A549 (cell line): ENCODE results near the gene ACTR5. TPM values are rescaled to one million over a fixed set of nuclear protein-coding genes. Genes with fewer than 3 reads are reported as not detected.

Source experiments
- ATAC-seq, 2 experiments: fragments of 200-7000 bp in 1 of 2; fragments of >200 bp in 1 of 2; cut with Nextera tagmentation in 1 of 2; cut with Tn5 transposase in 1 of 2; 3 replicates each; pipeline versions ENCODE4 v1.8.0 to v1.9.1; 2018 to 2020; ENCODE audit warnings: mild to moderate bottlenecking in 1 of 2, moderate library complexity in 1 of 2
- CTCF ChIA-PET: fragments of 300-600 bp; sonication (Branson Sonifier 250); formaldehyde crosslinking; extraction: SDS; loops from one replicate; lab custom pipeline; 2021; ENCODE audit warnings: antibody characterized with exemption, inconsistent platforms; lab: Yijun Ruan, JAX
- POLR2A ChIA-PET: fragments of 350-600 bp; formaldehyde crosslinking; extraction: SDS; loops from one replicate; lab custom pipeline; 2021; ENCODE audit warnings: antibody characterized with exemption, inconsistent platforms; lab: Yijun Ruan, JAX
- DNase-seq, 2 experiments: peaks; one replicate each; pipeline versions ENCODE4 v3.0.0 to v3.0.0-alpha.2; 2011 to 2016; ENCODE audit warnings: low read depth in 1 of 2, low spot score in 1 of 2
- FAIRE-seq: peaks from 2 replicates; lab custom pipeline; 2011; peaks lifted over from hg19 to GRCh38; lab: Jason Lieb, UNC
- H3K27ac ChIP-seq, 2 experiments: fragments of >200 bp; sonication (Bioruptor Twin); formaldehyde crosslinking; 3 replicates each; pipeline ENCODE4 v1.5.1; 2016 to 2017
- H3K4me1 ChIP-seq: fragments of >200 bp; sonication (Bioruptor Twin); formaldehyde crosslinking; 3 replicates; pipeline ENCODE4 v1.6.1; 2016
- H3K4me2 ChIP-seq: fragments of >200 bp; sonication (Bioruptor Twin); formaldehyde crosslinking; 3 replicates; pipeline ENCODE4 v1.6.1; 2016
- H3K4me3 ChIP-seq: fragments of >200 bp; sonication (Bioruptor Twin); formaldehyde crosslinking; 3 replicates; pipeline ENCODE4 v1.5.1; 2016
- H3K9me3 ChIP-seq: fragments of >200 bp; sonication (Bioruptor Twin); formaldehyde crosslinking; 3 replicates; pipeline ENCODE4 v1.6.1; 2016
- ATOH8 ChIP-seq: fragments of 250-450 bp; sonication (Bioruptor Pico); IDR thresholded peaks from 2 replicates; pipeline ENCODE4 v1.5.0; 2020; ENCODE audit warnings: low read depth, mild to moderate bottlenecking, moderate library complexity
- CEBPB ChIP-seq, 2 experiments: fragments of >200 bp in 1 of 2; sonication (Bioruptor Twin) in 1 of 2; formaldehyde crosslinking in 1 of 2; IDR thresholded peaks; 2 replicates each; pipeline ENCODE4 v1.6.1; 2012 to 2016
- CHD4 ChIP-seq: fragments of 200-600 bp; sonication (generic); IDR thresholded peaks from 2 replicates; pipeline ENCODE4 v1.6.1; 2016; ENCODE audit warnings: antibody characterized with exemption, mild to moderate bottlenecking, borderline replicate concordance
- CTCF ChIP-seq: fragments of >200 bp; sonication (Bioruptor Twin); formaldehyde crosslinking; IDR thresholded peaks from 3 replicates; pipeline ENCODE4 v1.5.1; 2016
- EHF ChIP-seq: fragments of 250-450 bp; sonication (Bioruptor Pico); IDR thresholded peaks from 2 replicates; pipeline ENCODE4 v1.5.0; 2020; ENCODE audit warnings: mild to moderate bottlenecking
- EHMT2 ChIP-seq: fragments of 200-600 bp; sonication (generic); IDR thresholded peaks from 2 replicates; pipeline ENCODE4 v1.6.1; 2016; ENCODE audit warnings: antibody characterized with exemption, low read depth, mild to moderate bottlenecking, moderate library complexity
- ESRRA ChIP-seq: fragments of 150-350 bp; IDR thresholded peaks from 2 replicates; pipeline ENCODE4 v1.6.1; 2014; ENCODE audit warnings: mild to moderate bottlenecking, low read length, borderline replicate concordance
- FOSB ChIP-seq: fragments of 250-450 bp; sonication (Bioruptor Pico); IDR thresholded peaks from 2 replicates; pipeline ENCODE4 v1.5.0; 2020; ENCODE audit warnings: mild to moderate bottlenecking, moderate library complexity
- FOXS1 ChIP-seq: fragments of 250-450 bp; sonication (Bioruptor Pico); IDR thresholded peaks from 2 replicates; pipeline ENCODE4 v1.5.0; 2020; ENCODE audit warnings: mild to moderate bottlenecking, moderate library complexity
- HOXB13 ChIP-seq: fragments of 250-450 bp; sonication (Bioruptor Pico); IDR thresholded peaks from 2 replicates; pipeline ENCODE4 v1.5.0; 2020; ENCODE audit warnings: low read depth, mild to moderate bottlenecking, moderate library complexity
- JUNB ChIP-seq: fragments of >200 bp; sonication (Bioruptor Twin); formaldehyde crosslinking; IDR thresholded peaks from 2 replicates; pipeline ENCODE4 v1.6.1; 2016
- KDM1A ChIP-seq: fragments of 200-600 bp; sonication (generic); IDR thresholded peaks from 2 replicates; pipeline ENCODE4 v1.6.1; 2016; ENCODE audit warnings: low read depth, mild to moderate bottlenecking
- MYC ChIP-seq: IDR thresholded peaks from 2 replicates; pipeline ENCODE4 v1.6.1; 2012; ENCODE audit warnings: mild to moderate bottlenecking, inconsistent platforms, low read length, improper control_type of control experiment, borderline replicate concordance
- NPAS2 ChIP-seq: fragments of 250-450 bp; sonication (Bioruptor Pico); IDR thresholded peaks from 2 replicates; pipeline ENCODE4 v1.8.0; 2022; ENCODE audit warnings: mild to moderate bottlenecking, moderate library complexity, borderline replicate concordance
- NR3C1 ChIP-seq: fragments of >200 bp; sonication (Bioruptor Twin); formaldehyde crosslinking; IDR thresholded peaks from 3 replicates; pipeline ENCODE4 v1.6.1; 2017
- PBX3 ChIP-seq: IDR thresholded peaks from 2 replicates; pipeline ENCODE4 v1.6.1; 2012
- PHF8 ChIP-seq: fragments of 200-600 bp; sonication (generic); IDR thresholded peaks from 2 replicates; pipeline ENCODE4 v1.6.1; 2016; ENCODE audit warnings: low read depth, mild to moderate bottlenecking, antibody characterized with exemption, moderate library complexity, borderline replicate concordance
- POLR2A ChIP-seq: IDR thresholded peaks from 2 replicates; pipeline ENCODE4 v1.6.1; 2012; ENCODE audit warnings: mild to moderate bottlenecking, low read length
- RAD21 ChIP-seq, 2 experiments: fragments of >200 bp in 1 of 2; sonication (Bioruptor Twin) in 1 of 2; formaldehyde crosslinking in 1 of 2; IDR thresholded peaks in 1 of 2; conservative IDR thresholded peaks in 1 of 2; 2 replicates in 1 of 2; 3 replicates in 1 of 2; pipeline ENCODE4 v1.6.1; 2012 to 2018; ENCODE audit warnings: inconsistent platforms in 1 of 2
- REST ChIP-seq: fragments of 200-600 bp; sonication (generic); IDR thresholded peaks from 2 replicates; pipeline ENCODE4 v1.6.1; 2016; ENCODE audit warnings: antibody characterized with exemption, mild to moderate bottlenecking, moderate library complexity
- ZC3H11A ChIP-seq: fragments of 450-650 bp; IDR thresholded peaks from 2 replicates; pipeline ENCODE4 v1.6.1; 2014; ENCODE audit warnings: antibody characterized with exemption, mild to moderate bottlenecking
- WGBS: methylation state at CpG from one replicate; pipeline ENCODE4 v1.1.6; 2017; ENCODE audit errors: missing lambda C conversion rate; 5-methylcytosine and 5-hydroxymethylcytosine counted together
- polyA plus RNA-seq, 4 experiments: library from polyadenylated mRNA; depleted of rRNA in 3 of 4; stranded (reverse); fragments of >200 nt; fragmentation: RNase III in 1 of 4; extraction: RNeasy Plus Mini Kit Qiagen cat#74134 plus additional on column Dnase treatment in 1 of 4; gene quantifications; 2 replicates in 3 of 4; 3 replicates in 1 of 4; pipeline ENCODE4 v1.2.3, GENCODE V29; 2011 to 2017

Gene ACTR5
- polyA plus RNA-seq, 2 of the 4 experiments (the other 2 are of a cell fraction): 9.3 to 11.9 TPM

DNA sequence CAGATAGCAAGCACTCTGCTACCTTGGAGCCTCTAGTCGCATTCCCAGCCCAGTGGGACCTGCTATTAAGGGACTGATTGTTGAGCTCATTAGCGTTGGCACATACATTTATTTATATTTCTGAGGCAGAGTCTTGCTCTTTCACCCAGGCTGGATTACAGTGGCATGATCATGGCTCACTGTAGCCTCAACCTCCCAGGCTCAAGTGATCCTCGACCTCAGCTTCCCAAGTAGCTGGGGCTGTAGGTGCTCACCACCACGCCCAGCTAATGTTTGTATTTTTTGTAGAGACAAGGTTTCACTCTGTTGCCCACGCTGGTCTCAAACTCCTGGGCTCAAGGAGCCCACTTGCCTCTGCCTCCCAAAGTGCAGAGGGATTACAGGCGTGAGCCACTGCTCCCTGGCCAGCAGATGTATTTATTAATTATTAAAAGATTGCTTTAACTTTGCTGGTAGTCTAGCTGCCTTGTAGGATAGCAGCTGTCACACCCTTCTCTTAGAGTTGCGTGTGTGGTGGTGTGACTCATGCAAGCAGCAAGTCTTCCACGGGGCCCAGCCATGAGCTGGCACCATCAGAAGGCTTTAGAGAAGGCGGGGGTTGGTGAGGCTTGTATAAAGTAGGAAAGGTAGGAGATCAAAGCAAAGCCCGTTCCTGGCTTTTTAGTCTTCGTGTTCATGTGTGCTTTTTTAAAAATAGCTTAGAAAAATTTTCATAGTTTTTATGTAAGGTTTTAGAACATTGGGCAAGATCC, 16.5 kb downstream of the ACTR5 start (continued):
- TF ChIP-seq CTCF (no peak), RAD21 (conservative IDR thresholded peaks at IDR 0.05 in 1 of 2, IDR thresholded peaks at IDR 0.05 in 1 of 2) (no peak; a peak in 1 of 5 replicates)
- TF ChIP-seq, all 56 proteins: peak for 5

- FAIRE-seq: no peak
- TF ChIP-seq NR3C1 (no peak), FOSB (CRISPR knock-in tag) (no peak), POLR2A (no peak), FOXS1 (no peak), EHMT2 (no peak), HOXB13 (CRISPR knock-in tag) (no peak), EHF (CRISPR knock-in tag) (no peak), KDM1A (no peak), MYC (no peak), JUNB (no peak), CHD4 (no peak), ESRRA (no peak), REST (no peak), PHF8 (no peak), ATOH8 (CRISPR knock-in tag) (no peak), CEBPB (IDR thresholded peaks at IDR 0.05) (no peak), ZC3H11A (no peak), PBX3 (no peak), NPAS2 (CRISPR knock-in tag) (no peak), RAD21 (conservative IDR thresholded peaks at IDR 0.05 in 1 of 2, IDR thresholded peaks at IDR 0.05 in 1 of 2) (no peak)
- CTCF ChIA-PET: interaction anchor here (1.6 to 13.5 kb wide), 4 partner anchors 10 to 40 kb away, joined by 4 to 102 read pairs (median 30); partner anchors contain the start of gene ACTR5
Observed at GRCh38 chr20:38766071-38766470, 17.8 kb downstream of the ACTR5 start.

More at GRCh38 chr20:38766071-38766470, 17.8 kb downstream of the ACTR5 start:
- 55% methylated on average over 4 of the region's 4 CpGs for WGBS
- DNase-seq: no peak
- ATAC-seq: no peak
- H3K4me1 ChIP-seq: peaks cover 29% of the 10 kb centered on the region
- POLR2A ChIA-PET: no interaction called here
- no peaks in the 10 kb centered on the region for H3K9me3 ChIP-seq
- H3K4me3 ChIP-seq: no peak overlapping the region
- H3K4me2 ChIP-seq: peak overlapping the region; percentile 78
- H3K27ac ChIP-seq: peak overlapping the region; percentile 79 to 84
